HG02981 (cell line): ENCODE data around the gene PLEKHM1.
"Not testable (repeated sequence)": the region's sequence is repeated elsewhere in the genome, so short reads cannot be mapped to it uniquely, and the experiment has no call there.

Source experiments
- ATAC-seq: cut with Tn5 transposase; IDR thresholded peaks from one replicate; pipeline ENCODE4 v1.9.1; 2021; ENCODE audit warnings: mild to moderate bottlenecking, moderate library complexity; ENCODE audit not compliant: unreplicated experiment

The PLEKHM1 gene

GRCh38 chr17:45461524-45462327, 28.8 kb downstream of the PLEKHM1 start:
- ATAC-seq, result peak; percentile 88

GRCh38 chr17:45460422-45460821, 30.1 kb downstream of the PLEKHM1 start:
- ATAC-seq, result not testable (repeated sequence)

DNA sequence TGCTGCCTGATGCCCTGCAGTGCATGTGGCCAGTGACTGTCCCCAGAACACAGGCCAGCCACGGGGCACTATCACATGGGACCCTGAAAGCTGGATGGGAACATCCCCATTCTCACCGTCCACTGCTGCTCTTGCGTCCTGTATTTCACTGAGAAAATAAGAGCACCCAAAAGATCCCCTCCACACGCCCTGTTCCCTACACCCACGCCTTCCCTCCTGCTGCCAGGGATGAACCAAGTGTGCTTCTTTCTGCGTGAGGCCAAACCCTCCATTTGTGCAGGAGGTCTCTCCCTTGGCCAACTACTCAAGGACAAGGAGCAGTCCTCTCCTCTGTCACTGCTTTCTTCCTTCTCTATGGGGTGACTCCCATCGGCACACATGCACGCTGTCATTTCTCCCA, 36.2 kb downstream of the PLEKHM1 start:
- not testable (repeated sequence) for ATAC-seq

DNA sequence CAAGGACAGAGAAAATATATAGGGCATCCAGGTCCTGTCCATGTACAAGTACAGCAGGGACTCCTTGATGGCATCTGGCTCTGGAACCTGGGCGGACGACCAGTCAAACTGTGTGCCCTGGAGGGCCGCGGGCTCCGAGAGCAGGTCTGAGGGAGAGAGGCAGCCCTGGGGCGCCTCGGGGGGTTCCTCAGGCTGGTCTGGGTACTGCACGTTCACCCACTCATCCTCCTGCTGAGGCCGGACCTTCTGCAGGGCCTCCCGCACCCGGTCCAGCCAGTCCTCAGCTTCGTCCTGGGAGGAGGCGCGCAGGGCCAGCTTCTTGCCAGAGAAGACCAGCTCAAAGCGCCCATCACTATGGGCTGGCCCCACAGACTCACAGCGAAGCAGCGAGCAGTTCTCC, 36.8 kb downstream of the PLEKHM1 start:
- ATAC-seq, result not testable (repeated sequence)

- ATAC-seq, result not testable (repeated sequence)
Observed at GRCh38 chr17:45453225-45453534, 37.3 kb downstream of the PLEKHM1 start.

- not testable (repeated sequence) for ATAC-seq
Observed at GRCh38 chr17:45452329-45453224, 37.9 kb downstream of the PLEKHM1 start.

GRCh38 chr17:45451660-45452059, 38.9 kb downstream of the PLEKHM1 start:
- ATAC-seq, result not testable (repeated sequence)

DNA sequence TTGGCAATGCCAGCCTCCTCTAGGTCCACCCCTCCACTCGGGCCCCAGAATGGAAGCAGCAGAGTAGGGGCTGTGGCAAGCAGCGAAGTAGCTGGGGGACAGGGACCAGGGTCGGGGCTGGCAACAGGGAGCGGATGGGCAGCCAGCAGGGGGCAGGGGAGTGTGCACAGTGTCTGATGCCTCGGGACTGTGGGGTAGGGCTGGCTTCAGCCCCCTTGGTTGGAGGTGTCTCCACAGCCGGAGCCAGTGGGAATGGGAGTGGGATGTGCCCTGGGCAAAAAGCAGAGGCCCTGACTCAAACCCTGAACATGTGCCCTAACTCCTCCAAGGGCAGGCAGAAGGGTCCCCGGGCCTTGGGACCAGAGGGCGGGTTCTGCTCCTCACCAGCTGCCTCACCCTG, 39.4 kb downstream of the PLEKHM1 start:
- no peak for ATAC-seq

DNA sequence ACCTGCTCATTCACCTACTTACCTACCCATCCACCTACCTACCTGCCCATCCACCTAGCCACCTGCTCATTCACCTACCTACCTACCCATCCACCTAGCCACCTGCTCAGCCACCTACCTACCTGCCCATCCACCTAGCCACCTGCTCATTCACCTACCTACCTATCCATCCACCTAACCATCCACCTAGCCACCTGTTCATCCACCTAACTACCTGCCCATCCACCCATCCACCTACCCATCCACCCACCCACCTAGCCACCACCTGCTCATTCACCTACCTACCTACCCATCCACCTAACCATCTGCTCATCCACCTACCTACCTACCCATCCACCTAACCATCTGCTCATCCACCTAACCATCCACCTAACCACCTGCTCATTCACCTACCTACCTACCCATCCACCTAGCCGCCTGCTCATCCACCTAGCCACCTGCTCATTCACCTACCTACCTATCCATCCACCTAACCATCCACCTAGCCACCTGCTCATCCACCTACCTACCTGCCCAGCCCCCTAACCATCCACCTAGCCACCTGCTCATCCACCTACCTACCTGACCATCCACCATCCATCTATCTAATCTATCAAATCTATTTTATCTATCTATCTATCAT, 40.7 kb downstream of the PLEKHM1 start:
- not testable (repeated sequence) for ATAC-seq

DNA sequence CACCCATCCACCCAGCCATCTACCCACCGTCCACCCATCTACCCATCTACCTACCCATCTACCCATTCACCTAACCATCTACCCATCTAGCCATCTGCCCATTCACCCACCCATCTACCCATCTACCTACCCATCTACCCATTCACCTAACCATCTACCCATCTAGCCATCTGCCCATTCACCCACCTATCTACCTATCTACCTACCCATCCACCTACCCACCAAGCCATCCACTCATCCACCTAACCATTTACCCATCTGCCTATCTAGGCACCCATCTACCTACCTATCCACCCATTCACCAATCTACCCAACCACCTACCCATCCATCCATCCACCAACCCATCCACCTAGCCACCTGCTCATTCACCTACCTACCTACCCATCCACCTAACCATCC, 41.3 kb downstream of the PLEKHM1 start:
- not testable (repeated sequence) for ATAC-seq

DNA sequence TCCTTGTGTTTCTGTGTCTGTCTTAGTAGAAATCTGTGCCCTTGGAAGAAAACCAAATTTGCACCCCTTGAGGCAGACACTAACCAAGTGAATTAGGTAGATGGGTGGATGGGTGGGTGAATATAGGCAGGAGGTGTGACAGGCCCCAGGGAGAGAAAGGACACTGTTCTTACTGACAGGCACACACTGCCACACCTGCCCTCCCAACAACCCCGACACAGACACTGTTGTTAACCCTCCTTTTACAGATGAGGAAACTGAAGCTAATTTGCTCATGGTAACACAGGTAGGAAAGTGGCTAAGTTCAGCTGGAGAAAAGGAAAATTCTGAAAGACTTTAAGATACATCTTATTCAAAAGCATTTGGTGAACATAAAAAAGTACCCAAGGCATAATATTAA, 42.0 kb downstream of the PLEKHM1 start:
- ATAC-seq, result not testable (repeated sequence)

- ATAC-seq, result not testable (repeated sequence)
Observed at GRCh38 chr17:45448066-45448465, 42.5 kb downstream of the PLEKHM1 start.

DNA sequence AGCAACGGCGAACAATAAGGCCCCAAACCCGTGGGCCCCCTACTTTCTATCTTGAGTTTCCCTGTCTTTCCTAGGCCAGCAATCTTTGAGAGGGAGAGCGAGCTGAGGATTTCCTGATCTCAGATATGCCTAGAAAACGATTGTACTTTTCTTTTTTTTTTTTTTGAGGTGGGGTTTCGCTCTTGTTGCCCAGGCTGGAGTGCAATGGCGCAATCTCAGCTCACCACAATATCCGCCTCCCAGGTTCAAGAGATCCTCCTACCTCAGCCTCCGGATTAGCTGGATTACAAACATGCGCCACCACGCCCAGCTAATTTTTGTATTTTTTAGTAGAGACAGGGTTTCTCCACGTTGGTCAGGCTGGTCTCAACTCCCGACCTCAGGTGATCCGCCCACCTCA, 42.9 kb downstream of the PLEKHM1 start:
- not testable (repeated sequence) for ATAC-seq

- not testable (repeated sequence) for ATAC-seq
Observed at GRCh38 chr17:45446872-45447625, 43.5 kb downstream of the PLEKHM1 start.

GRCh38 chr17:45445901-45446743, 44.4 kb downstream of the PLEKHM1 start:
- not testable (repeated sequence) for ATAC-seq

- ATAC-seq, result not testable (repeated sequence)
Observed at GRCh38 chr17:45444856-45445820, 45.4 kb downstream of the PLEKHM1 start.

GRCh38 chr17:45444301-45444700, 46.2 kb downstream of the PLEKHM1 start:
- not testable (repeated sequence) for ATAC-seq
